ENCODE results near the gene SPRED2. TPM values are rescaled to one million over a fixed set of nuclear protein-coding genes. Genes with fewer than 3 reads are reported as not detected.

The SPRED2 gene
- total and polyA plus RNA-seq, 8 donors, result 31.5 to 47.1 (median 40.4) TPM

DNA sequence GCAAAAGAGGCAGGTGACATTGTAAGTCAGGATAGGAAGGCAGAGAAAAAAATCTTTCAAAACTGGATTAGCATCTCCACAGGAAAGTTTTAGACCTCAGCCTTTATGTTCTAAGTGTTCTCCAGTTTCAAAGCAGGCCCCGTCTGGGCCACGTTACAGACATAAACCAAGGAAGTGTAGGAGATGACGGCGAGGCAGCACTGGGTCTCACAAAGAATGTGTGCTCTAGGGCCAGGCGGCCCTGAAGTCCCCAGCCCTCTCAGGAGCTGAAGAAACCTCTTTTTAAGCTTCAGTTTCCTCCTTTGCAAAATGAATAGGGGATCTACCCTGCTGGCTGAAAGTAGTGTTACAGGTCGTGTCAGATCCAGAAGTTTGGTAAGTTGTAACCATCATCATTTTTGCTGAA is 81.7 kb downstream of the SPRED2 start:
- Histone ChIP-seq H3K4me1 (peaks cover 19 to 53% of the 10 kb centered on the region in 2 donors), H3K9me3 (no peaks in the 10 kb centered on the region), H3K27me3 (no peaks in the 10 kb centered on the region), H3K27ac (peak overlapping the region in 1 of 2 donors; percentile 9), H3K4me3 (no peak overlapping the region), H3K36me3 (no peaks in the 10 kb centered on the region)
- no peak for ATAC-seq
- TF ChIP-seq, protein P1, sequence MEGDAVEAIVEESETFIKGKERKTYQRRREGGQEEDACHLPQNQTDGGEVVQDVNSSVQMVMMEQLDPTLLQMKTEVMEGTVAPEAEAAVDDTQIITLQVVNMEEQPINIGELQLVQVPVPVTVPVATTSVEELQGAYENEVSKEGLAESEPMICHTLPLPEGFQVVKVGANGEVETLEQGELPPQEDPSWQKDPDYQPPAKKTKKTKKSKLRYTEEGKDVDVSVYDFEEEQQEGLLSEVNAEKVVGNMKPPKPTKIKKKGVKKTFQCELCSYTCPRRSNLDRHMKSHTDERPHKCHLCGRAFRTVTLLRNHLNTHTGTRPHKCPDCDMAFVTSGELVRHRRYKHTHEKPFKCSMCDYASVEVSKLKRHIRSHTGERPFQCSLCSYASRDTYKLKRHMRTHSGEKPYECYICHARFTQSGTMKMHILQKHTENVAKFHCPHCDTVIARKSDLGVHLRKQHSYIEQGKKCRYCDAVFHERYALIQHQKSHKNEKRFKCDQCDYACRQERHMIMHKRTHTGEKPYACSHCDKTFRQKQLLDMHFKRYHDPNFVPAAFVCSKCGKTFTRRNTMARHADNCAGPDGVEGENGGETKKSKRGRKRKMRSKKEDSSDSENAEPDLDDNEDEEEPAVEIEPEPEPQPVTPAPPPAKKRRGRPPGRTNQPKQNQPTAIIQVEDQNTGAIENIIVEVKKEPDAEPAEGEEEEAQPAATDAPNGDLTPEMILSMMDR (IDR thresholded peaks at IDR 0.05), result peak in 1 of 2 donors; percentile 13
- DNase-seq, result no peak
- intact Hi-C loops (cut with DNase I), result no loop called here

DNA sequence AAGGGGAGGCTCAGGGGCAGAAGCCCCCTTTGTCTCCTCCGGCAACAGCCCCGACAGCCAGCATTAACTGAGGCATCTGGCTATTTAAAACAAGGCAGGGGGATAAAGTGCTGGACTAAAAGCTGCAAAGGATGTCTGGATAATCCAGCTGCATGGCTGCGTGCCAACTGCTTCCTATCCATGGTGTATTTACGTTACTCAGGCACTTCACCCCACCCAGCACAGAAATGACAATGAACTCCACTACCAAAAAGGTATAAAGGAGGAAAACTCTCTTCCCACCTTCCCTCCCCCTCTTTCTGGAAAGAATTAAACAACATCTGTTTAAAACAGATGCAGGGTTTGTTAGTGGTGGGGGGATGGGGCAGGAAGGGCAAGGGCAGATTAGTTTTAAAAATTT is 82.5 kb downstream of the SPRED2 start:
- DNase-seq, result peak in 3 of 4 donors; percentile 39 to 57 (median 53)
- no peak overlapping the region for H3K27ac ChIP-seq
- TF ChIP-seq, protein P1 (IDR thresholded peaks at IDR 0.05), result no peak

DNA sequence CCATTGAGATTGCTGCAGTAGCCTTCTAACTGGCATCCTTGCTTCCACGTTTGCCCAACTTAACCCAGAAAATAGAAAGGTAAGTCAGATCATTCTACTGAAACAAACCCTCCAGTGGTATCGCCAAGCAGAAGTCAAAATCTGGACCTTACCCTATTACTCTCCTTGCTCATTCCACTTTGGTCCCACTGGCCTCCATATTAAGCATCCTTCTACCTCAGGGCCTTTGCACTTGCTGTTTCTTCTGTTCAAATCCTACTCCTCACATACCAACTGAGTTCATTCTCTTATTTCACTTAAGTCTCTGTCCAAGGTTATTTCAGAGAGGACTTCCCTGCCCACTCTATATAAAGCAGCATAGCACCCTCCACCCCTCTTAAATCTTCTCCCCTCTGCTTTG is 84.5 kb downstream of the SPRED2 start:
- ATAC-seq, result no peak
- intact Hi-C loops (cut with DNase I), result no loop called here

More for the DNA sequence above, 82.5 kb downstream of the SPRED2 start:
- intact Hi-C loops (cut with DNase I), result no loop called here
- Histone ChIP-seq H3K4me1 (peaks cover 19 to 53% of the 10 kb centered on the region in 2 donors), H3K9me3 (no peaks in the 10 kb centered on the region), H3K4me3 (no peak overlapping the region), H3K27me3 (no peaks in the 10 kb centered on the region), H3K36me3 (no peaks in the 10 kb centered on the region)
- no peak for ATAC-seq

DNA sequence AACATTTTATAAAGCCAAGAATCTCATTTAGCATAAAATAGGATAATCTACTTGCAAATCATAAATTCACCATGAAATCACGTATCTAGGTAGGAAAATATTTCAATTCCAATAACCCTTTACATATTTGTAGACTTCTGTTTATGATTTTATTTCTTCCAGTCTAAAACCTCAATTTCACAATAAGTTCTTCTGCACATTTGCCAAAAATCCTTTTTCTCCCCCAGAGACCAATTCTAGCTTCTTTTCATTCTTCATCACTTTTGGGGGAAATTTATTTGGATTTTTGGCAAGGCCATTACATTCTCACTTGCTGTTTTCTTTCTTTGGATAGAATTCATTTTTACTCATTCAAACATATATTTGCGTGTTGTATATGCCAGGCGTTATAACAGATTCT is 86.8 kb downstream of the SPRED2 start:
- Histone ChIP-seq H3K27ac (no peak overlapping the region), H3K9me3 (no peaks in the 10 kb centered on the region), H3K4me1 (peaks cover 13 to 16% of the 10 kb centered on the region in 2 donors), H3K4me3 (no peak overlapping the region), H3K36me3 (no peaks in the 10 kb centered on the region), H3K27me3 (no peaks in the 10 kb centered on the region)
- intact Hi-C loops (cut with DNase I), result no loop called here
- no peak for DNase-seq
- TF ChIP-seq, protein P1 (IDR thresholded peaks at IDR 0.05), result no peak
- ATAC-seq, result no peak

More for the DNA sequence above, 84.5 kb downstream of the SPRED2 start:
- no peaks in the 10 kb centered on the region for H3K27me3 ChIP-seq
- H3K4me1 ChIP-seq, result peaks cover 19 to 35% of the 10 kb centered on the region in 2 donors
- TF ChIP-seq, protein P1 (IDR thresholded peaks at IDR 0.05), result no peak
- H3K4me3 ChIP-seq, result no peak overlapping the region
- DNase-seq, result no peak
- H3K27ac ChIP-seq, result no peak overlapping the region
- H3K36me3 ChIP-seq, result no peaks in the 10 kb centered on the region
- no peaks in the 10 kb centered on the region for H3K9me3 ChIP-seq

DNA sequence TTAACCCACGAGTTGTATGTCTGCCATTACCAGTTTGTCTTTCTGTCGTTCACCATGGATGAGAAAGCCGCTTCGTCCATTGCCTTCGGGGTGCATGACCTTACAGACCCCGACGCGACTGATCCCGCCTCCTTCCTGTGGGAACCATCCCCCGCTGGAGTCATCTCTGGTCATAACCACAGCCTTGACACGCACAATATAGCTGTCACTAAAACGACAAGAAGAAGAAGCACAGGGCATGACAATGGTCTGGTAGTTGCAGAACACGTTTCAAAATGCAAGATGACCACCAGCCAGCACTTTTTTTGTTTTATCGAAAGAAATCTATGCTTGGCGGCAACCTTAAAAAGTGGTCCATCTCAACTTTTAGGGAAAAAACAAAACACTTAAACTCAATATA is 87.7 kb downstream of the SPRED2 start:
- intact Hi-C loops (cut with DNase I), result no loop called here
- no peaks in the 10 kb centered on the region for H3K36me3 ChIP-seq
- H3K4me1 ChIP-seq, result peaks cover 7 to 11% of the 10 kb centered on the region in 2 donors
- H3K27ac ChIP-seq, result no peak overlapping the region
- no peaks in the 10 kb centered on the region for H3K9me3 ChIP-seq
- ATAC-seq, result no peak
- H3K27me3 ChIP-seq, result no peaks in the 10 kb centered on the region
- no peak for DNase-seq
- H3K4me3 ChIP-seq, result no peak overlapping the region
- TF ChIP-seq, protein P1 (IDR thresholded peaks at IDR 0.05), result no peak

Measured in left lung (tissue), 10 donors.